Bronchial epithelial cell (primary cell): ENCODE data around the gene CDPF1. TPM values are rescaled to one million over a fixed set of nuclear protein-coding genes. Genes with fewer than 3 reads are reported as not detected.

Experiments used
- DNase-seq: peaks from one replicate; pipeline ENCODE4 v3.0.0-alpha.2; 2010; ENCODE audit warnings: low read depth
- FAIRE-seq: peaks from 2 replicates; lab custom pipeline; 2011; peaks lifted over from hg19 to GRCh38; lab: Jason Lieb, UNC
- H3K27me3 ChIP-seq: 2 replicates; pipeline ENCODE4 v1.5.1; 2011; ENCODE audit warnings: low read length; ENCODE audit not compliant: control insufficient read depth, insufficient read depth
- H3K36me3 ChIP-seq: 2 replicates; pipeline ENCODE4 v1.5.1; 2011; ENCODE audit warnings: low read length; ENCODE audit not compliant: control insufficient read depth, insufficient read depth
- H3K4me3 ChIP-seq: 2 replicates; pipeline ENCODE4 v1.5.1; 2011; ENCODE audit warnings: mild to moderate bottlenecking, low read depth, low read length, control low read depth
- CTCF ChIP-seq: IDR thresholded peaks from 2 replicates; pipeline ENCODE4 v1.5.1; 2011; ENCODE audit warnings: mild to moderate bottlenecking, moderate library complexity, low read length, control low read depth, inconsistent platforms; ENCODE audit not compliant: insufficient read depth, severe bottlenecking
- total RNA-seq: library from RNA; depleted of rRNA; stranded (reverse); fragments of >200 nt; gene quantifications from 2 replicates; pipeline ENCODE4 v1.2.1, GENCODE V29; 2014

CDPF1 gene
- total RNA-seq, 1 donor from 2014 or later: 8.7 TPM

GRCh38 chr22:46294784-46295183 is 44.7 kb upstream of the CDPF1 start:
- DNase-seq: no peak
- H3K27me3 ChIP-seq: no peaks in the 10 kb centered on the region
- no peak for TF ChIP-seq CTCF
- H3K36me3 ChIP-seq: no peaks in the 10 kb centered on the region
- no peak overlapping the region for H3K4me3 ChIP-seq
- no peak for FAIRE-seq

GRCh38 chr22:46293577-46294260 is 43.6 kb upstream of the CDPF1 start:
- DNase-seq: no peak
- Histone ChIP-seq H3K4me3 (no peak overlapping the region), H3K27me3 (no peaks in the 10 kb centered on the region), H3K36me3 (no peaks in the 10 kb centered on the region)
- no peak for FAIRE-seq
- no peak for TF ChIP-seq CTCF

GRCh38 chr22:46292732-46293131 is 42.6 kb upstream of the CDPF1 start:
- no peaks in the 10 kb centered on the region for H3K27me3 ChIP-seq
- H3K4me3 ChIP-seq: no peak overlapping the region
- no peaks in the 10 kb centered on the region for H3K36me3 ChIP-seq
- no peak for TF ChIP-seq CTCF
- DNase-seq (no peak), FAIRE-seq (no peak)

- FAIRE-seq (no peak), DNase-seq (no peak)
- no peaks in the 10 kb centered on the region for H3K27me3 ChIP-seq
- no peak for TF ChIP-seq CTCF
- H3K36me3 ChIP-seq: no peaks in the 10 kb centered on the region
- H3K4me3 ChIP-seq: no peak overlapping the region
Observed at GRCh38 chr22:46292173-46292572, 42.1 kb upstream of the CDPF1 start.

- Histone ChIP-seq H3K27me3 (no peaks in the 10 kb centered on the region), H3K36me3 (no peaks in the 10 kb centered on the region), H3K4me3 (no peak overlapping the region)
- no peak for DNase-seq
- no peak for FAIRE-seq
- no peak for TF ChIP-seq CTCF
Observed at GRCh38 chr22:46290843-46291785, 41.0 kb upstream of the CDPF1 start.
